ENCODE data around the gene RHBDL1.

DNA sequence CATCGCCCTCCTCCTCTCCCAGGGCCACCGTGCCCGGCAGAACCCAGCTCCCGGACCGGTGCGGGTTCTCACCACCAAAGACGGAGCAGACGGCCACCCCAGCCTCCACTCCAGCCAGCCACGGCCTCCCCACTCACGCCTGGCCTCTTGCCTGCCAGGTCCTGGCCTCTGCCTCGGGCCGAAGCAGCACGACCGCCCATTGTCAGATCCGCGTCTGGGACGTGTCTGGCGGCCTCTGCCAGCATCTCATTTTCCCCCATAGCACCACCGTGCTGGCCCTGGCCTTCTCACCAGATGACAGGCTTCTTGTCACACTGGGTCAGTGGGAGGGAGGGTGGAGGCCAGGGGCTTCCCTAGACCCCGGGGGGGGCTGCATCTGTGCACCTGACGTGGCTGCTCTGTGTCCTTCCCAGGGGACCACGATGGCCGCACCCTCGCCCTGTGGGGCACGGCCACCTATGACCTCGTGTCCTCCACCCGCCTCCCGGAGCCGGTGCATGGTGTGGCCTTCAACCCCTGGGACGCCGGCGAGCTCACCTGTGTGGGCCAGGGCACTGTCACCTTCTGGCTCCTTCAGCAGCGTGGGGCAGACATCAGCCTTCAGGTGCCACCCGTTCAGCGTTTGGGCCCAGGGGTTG, 14.2 kb upstream of the RHBDL1 start:
- TF ChIP-seq, protein P1, sequence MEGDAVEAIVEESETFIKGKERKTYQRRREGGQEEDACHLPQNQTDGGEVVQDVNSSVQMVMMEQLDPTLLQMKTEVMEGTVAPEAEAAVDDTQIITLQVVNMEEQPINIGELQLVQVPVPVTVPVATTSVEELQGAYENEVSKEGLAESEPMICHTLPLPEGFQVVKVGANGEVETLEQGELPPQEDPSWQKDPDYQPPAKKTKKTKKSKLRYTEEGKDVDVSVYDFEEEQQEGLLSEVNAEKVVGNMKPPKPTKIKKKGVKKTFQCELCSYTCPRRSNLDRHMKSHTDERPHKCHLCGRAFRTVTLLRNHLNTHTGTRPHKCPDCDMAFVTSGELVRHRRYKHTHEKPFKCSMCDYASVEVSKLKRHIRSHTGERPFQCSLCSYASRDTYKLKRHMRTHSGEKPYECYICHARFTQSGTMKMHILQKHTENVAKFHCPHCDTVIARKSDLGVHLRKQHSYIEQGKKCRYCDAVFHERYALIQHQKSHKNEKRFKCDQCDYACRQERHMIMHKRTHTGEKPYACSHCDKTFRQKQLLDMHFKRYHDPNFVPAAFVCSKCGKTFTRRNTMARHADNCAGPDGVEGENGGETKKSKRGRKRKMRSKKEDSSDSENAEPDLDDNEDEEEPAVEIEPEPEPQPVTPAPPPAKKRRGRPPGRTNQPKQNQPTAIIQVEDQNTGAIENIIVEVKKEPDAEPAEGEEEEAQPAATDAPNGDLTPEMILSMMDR (IDR thresholded peaks at IDR 0.05; ENCODE audit: low read depth, low read length): no peak
- TF ChIP-seq, protein P2, sequence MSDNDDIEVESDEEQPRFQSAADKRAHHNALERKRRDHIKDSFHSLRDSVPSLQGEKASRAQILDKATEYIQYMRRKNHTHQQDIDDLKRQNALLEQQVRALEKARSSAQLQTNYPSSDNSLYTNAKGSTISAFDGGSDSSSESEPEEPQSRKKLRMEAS (IDR thresholded peaks at IDR 0.05; ENCODE audit: low read depth, low read length): no peak
- no peak for TF ChIP-seq POLR2A (IDR thresholded peaks at IDR 0.05; ENCODE audit: extremely low read depth, insufficient read length)
- no peak for TF ChIP-seq MYC (IDR thresholded peaks at IDR 0.05; ENCODE audit: low read depth, low read length)
